Stimulated activated CD8-positive, alpha-beta memory T cell treated with anti-CD3 and anti-CD28 coated beads, Interleukin-12 subunit alpha, Interleukin-12 subunit beta, amount 100 ng/mL, for 24 hours (primary cell): Measurements from ENCODE around the gene ASAP3.
"Not testable (repeated sequence)": the region's sequence is repeated elsewhere in the genome, so short reads cannot be mapped to it uniquely, and the experiment has no call there.

Experiments
- DNase-seq: peaks from one replicate; pipeline ENCODE4 v3.0.0-alpha.2; 2020; ENCODE audit errors: extremely low read depth

Gene ASAP3

GRCh38 chr1:23395849-23396248, 88.1 kb downstream of the ASAP3 start:
- no peak for DNase-seq

GRCh38 chr1:23395154-23395724, 88.7 kb downstream of the ASAP3 start:
- no peak for DNase-seq

DNA sequence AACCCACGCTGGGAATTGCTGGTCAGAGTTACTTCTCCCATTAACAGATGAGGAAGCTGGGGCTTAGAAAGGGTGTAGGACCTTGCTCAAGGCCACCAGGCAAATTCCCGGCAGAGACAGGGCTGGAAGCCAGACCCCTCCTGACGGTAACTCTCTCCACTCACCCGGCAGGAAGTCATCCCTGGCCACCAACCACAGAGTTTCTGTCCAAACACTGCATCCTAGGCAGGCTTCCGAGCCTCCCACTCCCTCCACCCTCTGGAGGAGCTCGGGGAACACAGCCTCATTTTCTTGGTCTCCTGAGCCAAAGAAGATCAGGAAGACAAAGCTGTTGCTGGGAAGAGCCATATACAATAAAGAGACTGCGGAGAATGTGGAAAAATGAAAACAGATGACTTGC, 89.3 kb downstream of the ASAP3 start:
- no peak for DNase-seq

DNA sequence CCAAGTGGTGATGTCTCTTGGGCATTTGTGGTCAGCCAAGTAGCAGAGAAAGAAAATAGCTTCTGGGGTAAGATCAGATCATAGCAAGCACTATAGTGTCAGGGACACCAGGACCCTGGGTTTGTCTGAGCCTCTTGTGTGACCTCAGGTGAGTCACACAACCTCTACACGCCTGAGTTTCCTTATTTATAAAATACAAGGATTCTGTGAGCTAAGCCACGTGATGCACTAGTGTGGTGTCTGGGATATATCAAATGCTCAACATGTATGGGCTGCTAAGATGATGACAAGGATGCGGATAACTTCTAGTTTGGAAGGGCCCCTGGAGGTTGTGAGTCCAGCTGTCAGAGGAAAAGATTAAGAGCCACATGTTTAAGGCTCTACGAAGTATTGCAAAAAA, 89.8 kb downstream of the ASAP3 start:
- DNase-seq, result no peak

DNA sequence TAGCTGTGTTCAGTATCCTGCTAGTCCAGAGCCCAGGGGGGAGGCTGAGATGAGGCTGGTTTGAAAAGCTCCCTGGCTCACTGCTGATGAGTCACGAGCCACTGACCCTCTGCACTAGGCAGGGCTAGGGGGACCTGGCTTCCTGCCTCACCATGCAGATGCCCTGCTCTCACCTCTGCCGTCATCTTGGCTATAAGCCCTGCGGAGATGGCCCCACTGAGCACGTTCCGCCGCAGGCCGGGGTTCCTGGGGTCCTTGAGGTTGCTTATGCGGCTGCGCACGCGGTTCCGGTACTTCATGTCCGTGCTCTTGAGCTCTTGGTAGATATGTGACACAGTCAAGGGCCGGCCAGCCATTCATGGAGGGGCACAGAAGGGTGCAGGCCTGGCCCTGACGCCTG, 90.3 kb downstream of the ASAP3 start:
- DNase-seq, result no peak

DNA sequence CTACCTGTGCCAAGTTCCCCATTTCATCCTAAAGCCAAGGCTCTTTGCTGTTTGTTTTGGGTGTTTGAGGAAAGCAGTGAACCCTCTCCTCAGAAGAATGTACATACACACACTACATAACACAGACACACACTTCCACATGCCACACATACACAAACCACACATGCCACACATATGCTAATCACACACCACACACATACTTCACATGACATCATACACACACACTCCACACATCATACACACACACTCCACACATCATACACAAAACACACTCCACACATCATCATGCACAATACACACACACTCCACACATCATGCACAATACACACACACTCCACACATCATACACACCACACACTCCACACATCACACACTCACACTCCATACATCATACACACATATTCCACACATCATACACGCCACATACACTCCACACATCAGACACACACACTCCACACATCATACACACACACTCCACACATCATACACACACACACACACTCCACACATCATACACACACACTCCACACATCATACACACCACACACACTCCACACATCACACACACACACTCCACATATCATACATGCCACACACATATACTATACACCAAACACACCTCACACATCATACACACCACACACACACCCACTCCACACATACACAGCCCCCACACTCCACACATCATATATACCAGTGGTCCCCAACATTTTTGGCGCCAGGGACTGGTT, 91.7 kb downstream of the ASAP3 start:
- DNase-seq, result no peak

- DNase-seq, result no peak
Observed at GRCh38 chr1:23389837-23390321, 94.1 kb downstream of the ASAP3 start.

DNA sequence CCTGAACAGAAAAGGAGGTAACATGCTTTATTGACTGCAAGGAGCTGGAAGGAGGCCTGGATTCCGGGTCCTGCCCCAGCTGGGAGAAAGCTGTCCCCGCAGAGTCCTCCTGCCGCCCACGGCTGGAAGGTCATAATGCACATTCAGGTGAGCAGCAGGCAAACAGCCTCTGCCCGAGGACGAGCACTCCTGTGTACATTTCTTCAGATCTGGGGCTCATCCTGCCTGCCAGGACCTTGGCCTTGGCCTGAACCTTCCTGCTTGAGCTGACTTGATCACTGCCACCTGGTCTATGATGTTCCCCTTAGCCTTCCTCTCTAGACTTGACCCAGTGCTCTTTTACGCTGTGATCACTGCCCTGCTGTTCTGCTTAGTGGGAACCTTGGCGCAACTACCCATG, 96.5 kb downstream of the ASAP3 start:
- no peak for DNase-seq

DNA sequence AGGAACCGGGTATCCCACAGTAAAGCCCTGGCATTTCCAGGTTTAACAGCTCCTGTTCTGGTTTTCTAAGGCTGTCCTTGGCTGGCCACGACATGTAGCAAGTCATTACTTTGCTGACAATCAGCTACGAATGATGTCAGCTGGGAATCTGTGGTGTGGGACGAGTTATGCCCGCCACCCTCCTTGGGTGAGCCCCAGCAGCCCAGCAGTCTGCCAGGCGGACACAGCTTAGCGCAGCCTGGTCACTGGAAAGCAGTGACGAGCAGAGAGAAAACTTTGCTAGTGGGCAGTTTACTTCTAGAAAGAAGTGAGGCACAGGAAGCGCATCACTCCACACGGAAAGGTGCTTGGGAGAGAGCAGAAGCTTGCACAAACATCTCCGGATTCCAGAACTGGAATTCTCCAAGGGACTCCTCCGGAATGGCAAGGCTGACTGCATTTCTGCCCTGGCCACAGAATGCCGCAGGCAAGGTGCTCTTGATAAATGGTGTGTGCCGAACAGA, 98.8 kb downstream of the ASAP3 start:
- DNase-seq, result no peak

- DNase-seq, result no peak
Observed at GRCh38 chr1:23384312-23385058, 99.5 kb downstream of the ASAP3 start.

- no peak for DNase-seq
Observed at GRCh38 chr1:23383577-23384311, 100.2 kb downstream of the ASAP3 start.

DNA sequence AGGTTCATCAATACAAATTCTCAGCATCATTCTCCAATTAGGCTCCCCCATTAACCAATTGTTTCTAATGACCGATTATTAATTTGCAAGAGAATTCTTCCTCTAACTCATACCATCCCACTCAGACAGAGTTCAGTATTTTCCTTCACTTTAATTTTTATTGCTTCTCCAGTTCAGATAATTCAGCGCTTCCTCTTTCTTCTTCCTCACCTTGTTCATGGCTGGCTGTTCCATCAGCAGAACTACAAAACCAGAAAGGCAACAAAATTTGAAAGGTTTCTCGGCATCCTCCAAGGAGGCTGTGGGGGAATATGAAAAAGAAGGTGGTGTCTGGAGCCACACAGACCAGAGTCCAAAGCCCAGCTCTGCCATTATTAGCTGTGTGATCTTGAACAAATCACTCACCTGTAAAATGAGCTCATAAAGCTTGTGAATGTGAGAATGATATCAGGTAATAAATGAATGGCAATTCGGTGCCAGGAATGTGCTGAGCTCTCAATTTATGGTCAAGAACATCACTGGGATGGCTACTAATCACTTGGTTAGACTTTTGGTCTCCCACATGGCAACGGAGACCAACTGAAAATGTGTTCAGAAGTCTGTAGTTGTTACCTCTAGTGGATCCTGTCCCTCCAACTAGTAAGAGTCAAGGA, 102.6 kb downstream of the ASAP3 start:
- DNase-seq, result no peak

GRCh38 chr1:23380719-23381118, 103.3 kb downstream of the ASAP3 start:
- no peak for DNase-seq

- not testable (repeated sequence) for DNase-seq
Observed at GRCh38 chr1:23380236-23380635, 103.7 kb downstream of the ASAP3 start.
